ENCODE measurements around the gene ST8SIA6. TPM values are rescaled to one million over a fixed set of nuclear protein-coding genes. Genes with fewer than 3 reads are reported as not detected.

The ST8SIA6 gene
- total RNA-seq, 1 experiment from 2014 or later = 1.3 TPM

- no peak overlapping the region for H3K4me3 ChIP-seq (replicated peaks in 1 of 2; ENCODE audit: low read depth in 1 of 2, low read length in 2 of 2)
- no TSS peak for BruUV-seq (replicated peaks)
- no peaks in the 10 kb centered on the region for H3K9me2 ChIP-seq (ENCODE audit: insufficient read depth)
- H3K27ac ChIP-seq (ENCODE audit: low read depth, low read length) = no peak overlapping the region
- H3K36me3 ChIP-seq (ENCODE audit: control insufficient read depth in 1 of 2, insufficient read depth in 2 of 2, low read length in 2 of 2) = no peaks in the 10 kb centered on the region
- RAD21 ChIA-PET (ENCODE audit: low non-redundant PET in 1 of 2, low total read pairs in 2 of 2, uncharacterized antibody in 2 of 2, unreplicated experiment in 2 of 2) = no interaction called here
- peaks cover 0 to 5% of the 10 kb centered on the region in 2 experiments; a peak in 1 of 4 replicates for H3K4me1 ChIP-seq (ENCODE audit: control insufficient read depth in 1 of 2, insufficient read depth in 2 of 2, low read length in 2 of 2)
- POLR2A ChIA-PET = no interaction called here
- H3K9ac ChIP-seq (ENCODE audit: low read length) = no peak overlapping the region
- no peaks in the 10 kb centered on the region for H3K9me3 ChIP-seq (ENCODE audit: control insufficient read depth in 1 of 2, insufficient read depth in 1 of 2, low read depth in 1 of 2, low read length in 2 of 2)
- H3K79me2 ChIP-seq (ENCODE audit: insufficient read depth, low read length) = no peaks in the 10 kb centered on the region
- ATAC-seq (no peak), DNase-seq (ENCODE audit: low read depth, low spot score) (no peak)
- intact Hi-C loops (cut with micrococcal nuclease) = no loop called here
- TF ChIP-seq EGR1 (IDR thresholded peaks at IDR 0.05; ENCODE audit: low read depth) (no peak), ELF1 (IDR thresholded peaks at IDR 0.05; ENCODE audit: borderline replicate concordance, low read depth) (no peak)
- CTCF ChIA-PET = no interaction called here
- no peaks in the 10 kb centered on the region for H4K20me1 ChIP-seq (ENCODE audit: insufficient read depth)
- H3K4me2 ChIP-seq (ENCODE audit: low read length) = no peak overlapping the region
- no peaks in the 10 kb centered on the region for H3K27me3 ChIP-seq (ENCODE audit: insufficient read depth, low read length)
- H2AFZ ChIP-seq (ENCODE audit: low read depth, low read length, poor library complexity, severe bottlenecking) = no peak overlapping the region
Observed at GRCh38 chr10:17380016-17380415, 74.4 kb downstream of the ST8SIA6 start.

- H4K20me1 ChIP-seq (ENCODE audit: insufficient read depth) = no peaks in the 10 kb centered on the region
- ATAC-seq (no peak), DNase-seq (ENCODE audit: low read depth, low spot score) (no peak)
- RAD21 ChIA-PET (ENCODE audit: low non-redundant PET in 1 of 2, low total read pairs in 2 of 2, uncharacterized antibody in 2 of 2, unreplicated experiment in 2 of 2) = no interaction called here
- H3K27me3 ChIP-seq (ENCODE audit: insufficient read depth, low read length) = no peaks in the 10 kb centered on the region
- H3K27ac ChIP-seq (ENCODE audit: low read depth, low read length) = no peak overlapping the region
- H3K9ac ChIP-seq (ENCODE audit: low read length) = no peak overlapping the region
- POLR2A ChIA-PET = interaction anchor here (0.7 kb wide), 1 partner anchor 458 kb away, joined by 3 read pairs; no protein-coding TSS in a partner anchor
- H2AFZ ChIP-seq (ENCODE audit: low read depth, low read length, poor library complexity, severe bottlenecking) = no peak overlapping the region
- no TSS peak for BruUV-seq (replicated peaks)
- no peak for TF ChIP-seq CBX3 (IDR thresholded peaks at IDR 0.05; ENCODE audit: low read depth)
- TF ChIP-seq, protein P1, sequence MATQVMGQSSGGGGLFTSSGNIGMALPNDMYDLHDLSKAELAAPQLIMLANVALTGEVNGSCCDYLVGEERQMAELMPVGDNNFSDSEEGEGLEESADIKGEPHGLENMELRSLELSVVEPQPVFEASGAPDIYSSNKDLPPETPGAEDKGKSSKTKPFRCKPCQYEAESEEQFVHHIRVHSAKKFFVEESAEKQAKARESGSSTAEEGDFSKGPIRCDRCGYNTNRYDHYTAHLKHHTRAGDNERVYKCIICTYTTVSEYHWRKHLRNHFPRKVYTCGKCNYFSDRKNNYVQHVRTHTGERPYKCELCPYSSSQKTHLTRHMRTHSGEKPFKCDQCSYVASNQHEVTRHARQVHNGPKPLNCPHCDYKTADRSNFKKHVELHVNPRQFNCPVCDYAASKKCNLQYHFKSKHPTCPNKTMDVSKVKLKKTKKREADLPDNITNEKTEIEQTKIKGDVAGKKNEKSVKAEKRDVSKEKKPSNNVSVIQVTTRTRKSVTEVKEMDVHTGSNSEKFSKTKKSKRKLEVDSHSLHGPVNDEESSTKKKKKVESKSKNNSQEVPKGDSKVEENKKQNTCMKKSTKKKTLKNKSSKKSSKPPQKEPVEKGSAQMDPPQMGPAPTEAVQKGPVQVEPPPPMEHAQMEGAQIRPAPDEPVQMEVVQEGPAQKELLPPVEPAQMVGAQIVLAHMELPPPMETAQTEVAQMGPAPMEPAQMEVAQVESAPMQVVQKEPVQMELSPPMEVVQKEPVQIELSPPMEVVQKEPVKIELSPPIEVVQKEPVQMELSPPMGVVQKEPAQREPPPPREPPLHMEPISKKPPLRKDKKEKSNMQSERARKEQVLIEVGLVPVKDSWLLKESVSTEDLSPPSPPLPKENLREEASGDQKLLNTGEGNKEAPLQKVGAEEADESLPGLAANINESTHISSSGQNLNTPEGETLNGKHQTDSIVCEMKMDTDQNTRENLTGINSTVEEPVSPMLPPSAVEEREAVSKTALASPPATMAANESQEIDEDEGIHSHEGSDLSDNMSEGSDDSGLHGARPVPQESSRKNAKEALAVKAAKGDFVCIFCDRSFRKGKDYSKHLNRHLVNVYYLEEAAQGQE (IDR thresholded peaks at IDR 0.05; ENCODE audit: low read depth) = no peak
- no peak for TF ChIP-seq SRF (IDR thresholded peaks at IDR 0.05; ENCODE audit: low read depth)
- TF ChIP-seq TCF7L2 (IDR thresholded peaks at IDR 0.05; ENCODE audit: borderline replicate concordance, extremely low read depth, insufficient read depth, insufficient read length) = no peak
- TF ChIP-seq RAD21 (IDR thresholded peaks at IDR 0.05; ENCODE audit: low read depth) = no peak
- TF ChIP-seq ZNF274 (IDR thresholded peaks at IDR 0.05; ENCODE audit: low read depth, low read length) = no peak
- no peak for TF ChIP-seq POLR2AphosphoS5 (IDR thresholded peaks at IDR 0.05; ENCODE audit: low read depth, low read length)
- no peaks in the 10 kb centered on the region for H3K79me2 ChIP-seq (ENCODE audit: insufficient read depth, low read length)
- peaks cover 0 to 5% of the 10 kb centered on the region in 2 experiments; a peak in 1 of 4 replicates for H3K4me1 ChIP-seq (ENCODE audit: control insufficient read depth in 1 of 2, insufficient read depth in 2 of 2, low read length in 2 of 2)
- CTCF ChIA-PET = no interaction called here
- intact Hi-C loops (cut with micrococcal nuclease) = no loop called here
- no peaks in the 10 kb centered on the region for H3K36me3 ChIP-seq (ENCODE audit: control insufficient read depth in 1 of 2, insufficient read depth in 2 of 2, low read length in 2 of 2)
- H3K4me3 ChIP-seq (replicated peaks in 1 of 2; ENCODE audit: low read depth in 1 of 2, low read length in 2 of 2) = no peak overlapping the region
- H3K9me2 ChIP-seq (ENCODE audit: insufficient read depth) = no peaks in the 10 kb centered on the region
- H3K4me2 ChIP-seq (ENCODE audit: low read length) = no peak overlapping the region
- no peaks in the 10 kb centered on the region for H3K9me3 ChIP-seq (ENCODE audit: control insufficient read depth in 1 of 2, insufficient read depth in 1 of 2, low read depth in 1 of 2, low read length in 2 of 2)
Observed at GRCh38 chr10:17379151-17379690, 75.2 kb downstream of the ST8SIA6 start.

All from HCT116 (cell line).